Measurements from ENCODE around the gene PPP2R3C.

The PPP2R3C gene

GRCh38 chr14:35147186-35147585 is 25.4 kb upstream of the PPP2R3C start:
- DNase-seq (ENCODE audit: low read depth), result no peak
- no peak overlapping the region for H3K4me3 ChIP-seq (ENCODE audit: low read depth, low read length)
- TF ChIP-seq, protein P1, sequence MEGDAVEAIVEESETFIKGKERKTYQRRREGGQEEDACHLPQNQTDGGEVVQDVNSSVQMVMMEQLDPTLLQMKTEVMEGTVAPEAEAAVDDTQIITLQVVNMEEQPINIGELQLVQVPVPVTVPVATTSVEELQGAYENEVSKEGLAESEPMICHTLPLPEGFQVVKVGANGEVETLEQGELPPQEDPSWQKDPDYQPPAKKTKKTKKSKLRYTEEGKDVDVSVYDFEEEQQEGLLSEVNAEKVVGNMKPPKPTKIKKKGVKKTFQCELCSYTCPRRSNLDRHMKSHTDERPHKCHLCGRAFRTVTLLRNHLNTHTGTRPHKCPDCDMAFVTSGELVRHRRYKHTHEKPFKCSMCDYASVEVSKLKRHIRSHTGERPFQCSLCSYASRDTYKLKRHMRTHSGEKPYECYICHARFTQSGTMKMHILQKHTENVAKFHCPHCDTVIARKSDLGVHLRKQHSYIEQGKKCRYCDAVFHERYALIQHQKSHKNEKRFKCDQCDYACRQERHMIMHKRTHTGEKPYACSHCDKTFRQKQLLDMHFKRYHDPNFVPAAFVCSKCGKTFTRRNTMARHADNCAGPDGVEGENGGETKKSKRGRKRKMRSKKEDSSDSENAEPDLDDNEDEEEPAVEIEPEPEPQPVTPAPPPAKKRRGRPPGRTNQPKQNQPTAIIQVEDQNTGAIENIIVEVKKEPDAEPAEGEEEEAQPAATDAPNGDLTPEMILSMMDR (IDR thresholded peaks at IDR 0.05; ENCODE audit: low read depth, low read length, missing control alignments), result no peak

GRCh38 chr14:35146711-35147149 is 24.9 kb upstream of the PPP2R3C start:
- TF ChIP-seq, protein P1 (IDR thresholded peaks at IDR 0.05; ENCODE audit: low read depth, low read length, missing control alignments), result no peak
- no peak overlapping the region for H3K4me3 ChIP-seq (ENCODE audit: low read depth, low read length)
- DNase-seq (ENCODE audit: low read depth), result no peak

GRCh38 chr14:35144029-35144428 is 22.2 kb upstream of the PPP2R3C start:
- TF ChIP-seq, protein P1 (IDR thresholded peaks at IDR 0.05; ENCODE audit: low read depth, low read length, missing control alignments), result no peak
- no peak overlapping the region for H3K4me3 ChIP-seq (ENCODE audit: low read depth, low read length)
- DNase-seq (ENCODE audit: low read depth), result no peak

GRCh38 chr14:35140718-35141581 is 19.2 kb upstream of the PPP2R3C start:
- TF ChIP-seq, protein P1 (IDR thresholded peaks at IDR 0.05; ENCODE audit: low read depth, low read length, missing control alignments), result peak; percentile 19
- DNase-seq (ENCODE audit: low read depth), result no peak

GRCh38 chr14:35138585-35138984 is 16.8 kb upstream of the PPP2R3C start:
- DNase-seq (ENCODE audit: low read depth), result no peak
- H3K4me3 ChIP-seq (ENCODE audit: low read depth, low read length), result no peak overlapping the region
- TF ChIP-seq, protein P1 (IDR thresholded peaks at IDR 0.05; ENCODE audit: low read depth, low read length, missing control alignments), result no peak

More at GRCh38 chr14:35140718-35141581, 19.2 kb upstream of the PPP2R3C start:
- no peak overlapping the region for H3K4me3 ChIP-seq (ENCODE audit: low read depth, low read length)

- no peak for DNase-seq (ENCODE audit: low read depth)
- no peak overlapping the region for H3K4me3 ChIP-seq (ENCODE audit: low read depth, low read length)
- TF ChIP-seq, protein P1 (IDR thresholded peaks at IDR 0.05; ENCODE audit: low read depth, low read length, missing control alignments), result no peak
These were observed 12.7 kb upstream of the PPP2R3C start for GRCh38 chr14:35134329-35135123.
